SU-DHL-6 (cell line): ENCODE results near the gene SYT8.

Experiments
- EZH2phosphoT487 ChIP-seq: fragments of 200-600 bp; sonication (generic), shearing (Covaris generic); conservative IDR thresholded peaks from 2 replicates; pipeline ENCODE4 v1.6.1; 2018; ENCODE audit warnings: mild to moderate bottlenecking, antibody characterized with exemption, low read length, moderate library complexity, mixed read lengths
- TF ChIP-seq, protein P1 (sequence below): fragments of 200-600 bp; sonication (generic); IDR thresholded peaks from one replicate; pipeline ENCODE4 v1.5.1; 2017; ENCODE audit warnings: antibody characterized with exemption, mild to moderate bottlenecking, low read length, moderate library complexity; ENCODE audit not compliant: insufficient read depth, poor library complexity, severe bottlenecking

DNA sequence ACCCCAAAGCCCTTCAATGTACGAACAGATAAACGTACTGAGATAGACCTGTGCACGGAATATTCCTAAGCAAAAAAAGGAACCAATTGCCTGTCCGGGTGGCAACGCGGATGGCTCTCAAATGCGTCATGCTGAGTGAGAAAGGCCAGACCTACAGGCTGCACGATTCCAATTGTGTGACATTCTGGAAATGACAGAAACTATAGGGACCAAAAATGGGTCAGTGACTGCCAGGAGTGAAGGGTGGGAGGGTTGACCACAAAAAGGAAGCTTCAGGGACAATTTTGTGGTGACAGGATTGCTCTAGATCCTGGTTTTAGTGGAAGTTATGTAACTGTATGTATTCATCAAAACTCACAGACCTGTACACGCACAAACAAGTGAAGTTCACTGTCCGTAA, 24.0 kb upstream of the SYT8 start:
- no peak for TF ChIP-seq EZH2phosphoT487
- TF ChIP-seq, protein P1, sequence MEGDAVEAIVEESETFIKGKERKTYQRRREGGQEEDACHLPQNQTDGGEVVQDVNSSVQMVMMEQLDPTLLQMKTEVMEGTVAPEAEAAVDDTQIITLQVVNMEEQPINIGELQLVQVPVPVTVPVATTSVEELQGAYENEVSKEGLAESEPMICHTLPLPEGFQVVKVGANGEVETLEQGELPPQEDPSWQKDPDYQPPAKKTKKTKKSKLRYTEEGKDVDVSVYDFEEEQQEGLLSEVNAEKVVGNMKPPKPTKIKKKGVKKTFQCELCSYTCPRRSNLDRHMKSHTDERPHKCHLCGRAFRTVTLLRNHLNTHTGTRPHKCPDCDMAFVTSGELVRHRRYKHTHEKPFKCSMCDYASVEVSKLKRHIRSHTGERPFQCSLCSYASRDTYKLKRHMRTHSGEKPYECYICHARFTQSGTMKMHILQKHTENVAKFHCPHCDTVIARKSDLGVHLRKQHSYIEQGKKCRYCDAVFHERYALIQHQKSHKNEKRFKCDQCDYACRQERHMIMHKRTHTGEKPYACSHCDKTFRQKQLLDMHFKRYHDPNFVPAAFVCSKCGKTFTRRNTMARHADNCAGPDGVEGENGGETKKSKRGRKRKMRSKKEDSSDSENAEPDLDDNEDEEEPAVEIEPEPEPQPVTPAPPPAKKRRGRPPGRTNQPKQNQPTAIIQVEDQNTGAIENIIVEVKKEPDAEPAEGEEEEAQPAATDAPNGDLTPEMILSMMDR, result no peak
